Endodermal cell (in vitro differentiated cells): ENCODE results near the gene ABCA9. TPM values are rescaled to one million over a fixed set of nuclear protein-coding genes. Genes with fewer than 3 reads are reported as not detected.
A peak's percentile ranks its signal among the peaks of the same experiment; 100 is the strongest.
"Not testable (repeated sequence)": the region's sequence is repeated elsewhere in the genome, so short reads cannot be mapped to it uniquely, and the experiment has no call there.

Source experiments
- DNase-seq: peaks from one replicate; pipeline ENCODE4 v3.0.0-alpha.2; 2017
- H3K27ac ChIP-seq: 2 replicates; pipeline ENCODE4 v1.5.1; 2013; ENCODE audit warnings: mild to moderate bottlenecking, low read depth, low read length, moderate library complexity
- H3K27me3 ChIP-seq: 2 replicates; pipeline ENCODE4 v1.6.1; 2013; ENCODE audit warnings: mild to moderate bottlenecking, low read length, moderate library complexity; ENCODE audit not compliant: insufficient read depth, control insufficient read depth, poor library complexity, severe bottlenecking
- H3K36me3 ChIP-seq: 2 replicates; pipeline ENCODE4 v1.7.0; 2013; ENCODE audit warnings: mild to moderate bottlenecking, low read length, moderate library complexity; ENCODE audit not compliant: control insufficient read depth, insufficient read depth
- H3K4me1 ChIP-seq: one replicate; pipeline ENCODE4 v1.7.0; 2013; ENCODE audit warnings: low read length; ENCODE audit not compliant: control insufficient read depth, insufficient read depth
- H3K4me3 ChIP-seq: 2 replicates; pipeline ENCODE4 v1.5.1; 2013; ENCODE audit warnings: mild to moderate bottlenecking, low read length, moderate library complexity
- H3K9ac ChIP-seq: 2 replicates; pipeline ENCODE4 v1.6.1; 2013; ENCODE audit warnings: mild to moderate bottlenecking, low read length, moderate library complexity; ENCODE audit not compliant: poor library complexity, severe bottlenecking; ENCODE audit errors: extremely low read depth
- H3K9me3 ChIP-seq: 2 replicates; pipeline ENCODE4 v1.6.1; 2013; ENCODE audit warnings: mild to moderate bottlenecking, low read length, moderate library complexity; ENCODE audit not compliant: control insufficient read depth
- H3K27ac Mint-ChIP-seq: 2 replicates; pipeline ENCODE4 v1.8.0; 2020; ENCODE audit warnings: mixed read lengths
- H3K27me3 Mint-ChIP-seq: 2 replicates; pipeline ENCODE4 v1.8.0; 2021; ENCODE audit warnings: mild to moderate bottlenecking, mixed read lengths; ENCODE audit not compliant: insufficient read depth
- H3K36me3 Mint-ChIP-seq: 2 replicates; pipeline ENCODE4 v1.8.0; 2020; ENCODE audit warnings: low read depth, mixed read lengths
- H3K4me1 Mint-ChIP-seq: 2 replicates; pipeline ENCODE4 v1.8.0; 2020; ENCODE audit warnings: mixed read lengths
- H3K4me3 Mint-ChIP-seq: 2 replicates; pipeline ENCODE4 v1.8.0; 2020; ENCODE audit warnings: mild to moderate bottlenecking, moderate library complexity, mixed read lengths
- H3K9me3 Mint-ChIP-seq: 2 replicates; pipeline ENCODE4 v1.8.0; 2020; ENCODE audit warnings: mild to moderate bottlenecking, mixed read lengths
- WGBS, 2 experiments: methylation state at CpG; one replicate each; pipeline versions ENCODE4 v1.1.5 to v1.1.7; 2013; ENCODE audit warnings: missing lambda C conversion rate in 2 of 2, mixed read lengths in 1 of 2; ENCODE audit not compliant: insufficient coverage in 1 of 2, insufficient read length in 1 of 2; 5-methylcytosine and 5-hydroxymethylcytosine counted together
- total RNA-seq, 2 donors: library from RNA; stranded (reverse); fragmentation: NEBNext Ultra II Directional in 1 of 2; extraction: Animal tissue kit (Norgen Biotek cat#: 25700) in 1 of 2; gene quantifications; 2 replicates in 1 of 2; 3 replicates in 1 of 2; pipeline ENCODE4 v1.2.1, GENCODE V29; 2021
- TF ChIP-seq, protein P1 (sequence below): fragments of 200-600 bp; sonication (generic); conservative IDR thresholded peaks from 2 replicates; pipeline ENCODE4 v1.5.0; 2021; ENCODE audit warnings: antibody characterized with exemption, mild to moderate bottlenecking

Gene ABCA9
- total RNA-seq, 2 donors from 2014 or later: not detected

GRCh38 chr17:68950725-68951124, 110.0 kb downstream of the ABCA9 start:
- H3K9me3 Mint-ChIP-seq: peaks cover 2% of the 10 kb centered on the region
- Histone ChIP-seq H3K36me3 (no peaks in the 10 kb centered on the region), H3K4me3 (no peak overlapping the region), H3K27ac (no peak overlapping the region), H3K27me3 (no peaks in the 10 kb centered on the region), H3K9me3 (no peaks in the 10 kb centered on the region), H3K4me1 (no peaks in the 10 kb centered on the region), H3K9ac (no peak overlapping the region)
- TF ChIP-seq, protein P1, sequence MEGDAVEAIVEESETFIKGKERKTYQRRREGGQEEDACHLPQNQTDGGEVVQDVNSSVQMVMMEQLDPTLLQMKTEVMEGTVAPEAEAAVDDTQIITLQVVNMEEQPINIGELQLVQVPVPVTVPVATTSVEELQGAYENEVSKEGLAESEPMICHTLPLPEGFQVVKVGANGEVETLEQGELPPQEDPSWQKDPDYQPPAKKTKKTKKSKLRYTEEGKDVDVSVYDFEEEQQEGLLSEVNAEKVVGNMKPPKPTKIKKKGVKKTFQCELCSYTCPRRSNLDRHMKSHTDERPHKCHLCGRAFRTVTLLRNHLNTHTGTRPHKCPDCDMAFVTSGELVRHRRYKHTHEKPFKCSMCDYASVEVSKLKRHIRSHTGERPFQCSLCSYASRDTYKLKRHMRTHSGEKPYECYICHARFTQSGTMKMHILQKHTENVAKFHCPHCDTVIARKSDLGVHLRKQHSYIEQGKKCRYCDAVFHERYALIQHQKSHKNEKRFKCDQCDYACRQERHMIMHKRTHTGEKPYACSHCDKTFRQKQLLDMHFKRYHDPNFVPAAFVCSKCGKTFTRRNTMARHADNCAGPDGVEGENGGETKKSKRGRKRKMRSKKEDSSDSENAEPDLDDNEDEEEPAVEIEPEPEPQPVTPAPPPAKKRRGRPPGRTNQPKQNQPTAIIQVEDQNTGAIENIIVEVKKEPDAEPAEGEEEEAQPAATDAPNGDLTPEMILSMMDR: no peak
- no peak overlapping the region for H3K4me3 Mint-ChIP-seq
- no peak overlapping the region for H3K27ac Mint-ChIP-seq
- H3K4me1 Mint-ChIP-seq: peaks cover 3% of the 10 kb centered on the region
- no peak for DNase-seq
- H3K27me3 Mint-ChIP-seq: no peaks in the 10 kb centered on the region
- no peaks in the 10 kb centered on the region for H3K36me3 Mint-ChIP-seq
- WGBS, 2 experiments: 94 to 100% methylated on average over 1 to 4 of the region's 4 CpGs

- not testable (repeated sequence) for H3K9me3 Mint-ChIP-seq, DNase-seq, H3K36me3 ChIP-seq, H3K27ac Mint-ChIP-seq, H3K27ac ChIP-seq, H3K27me3 Mint-ChIP-seq, H3K9me3 ChIP-seq, H3K9ac ChIP-seq, H3K4me3 ChIP-seq, H3K4me3 Mint-ChIP-seq, H3K4me1 ChIP-seq, H3K36me3 Mint-ChIP-seq, H3K4me1 Mint-ChIP-seq, H3K27me3 ChIP-seq
- 91% methylated on average over 1 of the region's 1 CpG; no CpG with 5 or more reads in 1 of the 2 experiments for WGBS, 2 experiments
Observed at GRCh38 chr17:68947868-68948267, 112.9 kb downstream of the ABCA9 start.

- Mint-ChIP-seq H3K4me3 (no peak overlapping the region), H3K4me1 (peaks cover 12% of the 10 kb centered on the region), H3K27me3 (no peaks in the 10 kb centered on the region), H3K27ac (no peak overlapping the region), H3K36me3 (no peaks in the 10 kb centered on the region), H3K9me3 (peaks cover 2% of the 10 kb centered on the region)
- TF ChIP-seq, protein P1: no peak
- no peak overlapping the region for H3K27ac ChIP-seq
- no peaks in the 10 kb centered on the region for H3K9me3 ChIP-seq
- WGBS, 2 experiments: 83% methylated on average over 5 of the region's 6 CpGs; no CpG with 5 or more reads in 1 of the 2 experiments
- H3K27me3 ChIP-seq: no peaks in the 10 kb centered on the region
- H3K4me3 ChIP-seq: no peak overlapping the region
- no peaks in the 10 kb centered on the region for H3K36me3 ChIP-seq
- no peaks in the 10 kb centered on the region for H3K4me1 ChIP-seq
- H3K9ac ChIP-seq: no peak overlapping the region
- peak; percentile 60 for DNase-seq
Observed at GRCh38 chr17:68944435-68945035, 116.2 kb downstream of the ABCA9 start.

GRCh38 chr17:68943812-68944182, 116.9 kb downstream of the ABCA9 start:
- not testable (repeated sequence) for H3K27ac Mint-ChIP-seq, H3K9ac ChIP-seq, H3K27me3 ChIP-seq, H3K36me3 ChIP-seq, H3K4me3 Mint-ChIP-seq, DNase-seq, H3K27ac ChIP-seq, H3K4me3 ChIP-seq, H3K27me3 Mint-ChIP-seq, H3K9me3 Mint-ChIP-seq, H3K9me3 ChIP-seq, H3K36me3 Mint-ChIP-seq, H3K4me1 ChIP-seq
- H3K4me1 Mint-ChIP-seq: peaks cover 12% of the 10 kb centered on the region
- 90 to 100% methylated on average over 1 to 2 of the region's 2 CpGs for WGBS, 2 experiments
